HG02870 (cell line): Measurements from ENCODE around the gene PPAN.

Experiments used
- ATAC-seq: cut with Tn5 transposase; IDR thresholded peaks from one replicate; pipeline ENCODE4 v1.9.1; 2021; ENCODE audit warnings: mild to moderate bottlenecking, moderate library complexity; ENCODE audit not compliant: unreplicated experiment

Gene PPAN

DNA sequence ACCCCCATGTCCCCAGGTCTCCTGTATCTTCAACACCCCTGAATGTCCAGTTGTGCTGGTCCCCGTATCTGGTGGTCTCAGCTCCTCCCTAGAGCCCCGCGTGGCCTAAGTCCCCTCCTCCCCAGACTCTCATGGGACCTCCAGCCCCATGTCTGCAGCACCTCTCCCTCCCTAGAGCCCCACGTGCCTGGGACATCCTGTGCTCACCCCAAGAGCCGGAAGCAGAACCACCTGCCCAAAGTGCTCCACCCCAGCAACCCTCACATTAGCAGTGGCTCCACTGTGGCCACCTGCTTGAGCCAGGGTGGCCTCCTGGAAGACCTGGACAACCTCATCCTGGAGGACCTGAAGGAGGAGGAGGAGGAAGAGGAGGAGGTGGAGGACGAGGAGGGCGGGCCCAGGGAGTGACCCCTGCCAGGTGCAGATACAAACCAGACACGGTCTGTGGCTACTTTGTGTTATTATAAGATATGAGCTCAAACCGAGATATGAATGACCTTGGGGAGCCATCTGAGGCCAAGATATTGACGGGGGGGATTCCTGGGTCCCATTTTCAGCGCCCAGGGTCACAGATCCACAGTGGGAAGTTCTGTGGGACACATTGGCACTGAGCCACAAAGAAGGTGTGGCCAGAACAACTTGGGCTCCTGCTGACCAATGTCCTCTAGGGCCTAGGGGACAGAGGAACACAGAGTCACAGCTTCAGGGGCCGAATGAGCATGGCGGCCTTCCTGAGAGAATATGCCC is 14.1 kb upstream of the PPAN start:
- ATAC-seq: no peak

- no peak for ATAC-seq
Observed at GRCh38 chr19:10092648-10093294, 13.4 kb upstream of the PPAN start.

GRCh38 chr19:10093295-10094186 is 12.6 kb upstream of the PPAN start:
- no peak for ATAC-seq

DNA sequence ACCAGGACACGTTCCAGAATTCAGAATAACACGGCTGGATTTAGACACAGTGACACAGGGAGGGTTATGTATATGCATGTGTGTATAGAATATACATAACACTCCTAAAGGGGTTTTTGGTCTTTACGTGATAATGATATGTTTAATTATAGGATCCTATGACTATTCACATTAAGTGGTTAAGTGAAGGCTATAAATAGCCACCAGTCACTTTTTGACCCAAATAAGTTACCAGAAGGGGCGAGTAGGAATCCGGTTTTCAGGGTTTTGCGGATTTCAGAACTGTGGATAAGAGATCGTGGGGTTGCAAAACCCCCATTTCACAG is 10.6 kb upstream of the PPAN start:
- ATAC-seq: no peak

- peak; percentile 70 for ATAC-seq
Observed at GRCh38 chr19:10095948-10096614, 10.1 kb upstream of the PPAN start.

DNA sequence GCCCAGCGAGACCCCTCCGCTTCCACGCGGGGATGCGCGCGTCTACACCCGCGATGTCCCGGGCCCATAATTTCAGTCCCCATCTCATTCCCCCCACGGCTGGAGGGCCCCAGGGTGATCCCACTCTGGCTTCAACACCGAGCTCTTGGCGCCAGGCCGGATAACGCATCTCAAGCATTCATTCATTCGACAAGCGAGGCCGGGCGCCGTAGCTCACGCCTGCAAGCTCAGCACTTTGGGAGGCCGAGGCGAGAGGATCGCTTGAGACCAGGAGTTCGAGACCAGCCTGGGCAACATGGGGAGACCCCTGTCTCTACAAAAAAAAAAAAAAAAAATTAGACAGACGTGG is 9.6 kb upstream of the PPAN start:
- ATAC-seq: no peak

GRCh38 chr19:10100163-10100785 is 5.9 kb upstream of the PPAN start:
- no peak for ATAC-seq

DNA sequence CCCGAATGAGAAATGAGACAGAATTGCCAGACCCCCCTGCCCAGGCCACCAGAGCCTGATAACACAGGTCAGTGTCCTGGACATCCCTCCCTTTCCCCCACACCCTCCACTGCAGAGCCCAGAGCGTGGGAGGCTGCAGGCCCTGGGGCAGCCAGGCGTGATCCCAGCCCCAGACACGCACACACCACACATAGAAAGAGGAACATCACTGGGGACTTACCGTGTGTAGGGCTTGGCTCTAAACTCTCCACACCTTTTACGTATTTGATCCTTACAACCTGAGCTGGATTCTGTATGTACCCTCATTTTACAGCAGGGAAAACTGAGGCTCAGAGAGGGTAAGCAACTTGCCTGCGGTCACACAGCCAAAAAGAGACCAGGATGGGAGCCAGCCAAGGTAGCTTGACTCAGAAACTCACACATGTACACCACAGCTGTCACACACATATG is 3.4 kb upstream of the PPAN start:
- peak; percentile 32 for ATAC-seq

DNA sequence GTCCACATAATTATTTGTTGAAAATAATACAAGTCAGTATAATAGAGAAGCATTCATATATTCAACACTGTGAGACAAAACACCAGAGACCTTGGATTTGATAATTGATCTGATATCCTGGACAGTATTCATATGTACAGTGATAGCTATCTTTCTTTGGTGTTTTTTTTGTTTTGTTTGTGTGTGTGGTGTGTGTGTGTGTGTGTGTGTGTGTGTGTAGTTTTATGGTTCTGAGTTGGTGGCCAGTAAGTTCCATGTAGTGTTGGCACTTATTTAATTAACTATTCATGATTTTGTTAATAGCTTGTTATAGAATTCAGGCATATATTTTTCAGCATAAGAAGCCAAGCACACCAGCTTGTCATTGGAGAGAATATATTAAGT is 2.0 kb upstream of the PPAN start:
- ATAC-seq: no peak

GRCh38 chr19:10104665-10105508 is 1.3 kb upstream of the PPAN start:
- ATAC-seq: peak; percentile 33

DNA sequence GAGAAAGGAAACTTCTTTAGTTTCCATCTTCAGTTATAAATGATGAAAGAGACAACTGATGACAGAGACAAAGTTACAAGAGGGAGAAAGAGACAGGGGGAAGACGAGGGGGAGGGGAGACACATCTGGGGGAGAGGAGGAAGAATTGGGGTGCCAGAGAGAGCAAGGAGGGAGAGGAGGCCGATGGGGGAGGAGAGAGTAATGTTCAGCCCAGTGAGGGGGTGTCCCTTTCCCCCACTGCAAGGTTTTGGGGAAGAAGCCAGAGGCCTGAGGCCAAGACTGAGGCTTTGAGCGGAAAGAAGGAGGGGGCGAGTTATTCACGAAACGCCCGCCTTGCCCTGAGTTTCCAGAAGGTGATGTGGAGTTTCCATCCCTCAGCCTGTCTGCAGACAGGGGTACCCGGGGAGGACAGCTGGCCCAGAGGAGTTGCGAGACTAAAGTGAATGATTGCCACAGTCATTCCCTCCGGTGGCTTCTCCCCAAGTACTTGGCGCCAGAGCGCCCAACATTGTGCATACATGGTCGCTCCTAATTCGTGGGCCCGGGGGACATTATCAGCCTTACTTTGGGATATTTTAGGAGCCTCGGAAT is 558 bp upstream of the PPAN start:
- ATAC-seq: peak; percentile 22

DNA sequence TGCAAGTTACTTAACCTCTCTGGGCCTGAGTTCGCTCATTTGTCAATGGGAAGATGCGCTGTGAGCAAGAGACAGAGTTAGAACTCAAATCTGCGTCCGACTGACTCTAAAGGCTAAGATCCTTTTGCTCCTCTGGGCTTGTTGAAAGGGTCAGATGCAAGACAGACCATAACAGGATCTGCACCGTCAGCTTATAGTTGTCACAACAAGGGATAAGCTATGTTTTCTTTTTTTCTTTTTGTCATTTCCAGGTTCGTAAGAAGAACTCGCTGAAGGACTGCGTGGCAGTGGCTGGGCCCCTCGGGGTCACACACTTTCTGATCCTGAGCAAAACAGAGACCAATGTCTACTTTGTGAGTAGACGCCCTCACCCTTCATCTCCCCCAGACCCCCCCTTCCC is 1.1 kb downstream of the PPAN start:
- no peak for ATAC-seq

GRCh38 chr19:10107817-10108367 is 1.7 kb downstream of the PPAN start:
- no peak for ATAC-seq

GRCh38 chr19:10109528-10109927 is 3.4 kb downstream of the PPAN start:
- no peak for ATAC-seq

DNA sequence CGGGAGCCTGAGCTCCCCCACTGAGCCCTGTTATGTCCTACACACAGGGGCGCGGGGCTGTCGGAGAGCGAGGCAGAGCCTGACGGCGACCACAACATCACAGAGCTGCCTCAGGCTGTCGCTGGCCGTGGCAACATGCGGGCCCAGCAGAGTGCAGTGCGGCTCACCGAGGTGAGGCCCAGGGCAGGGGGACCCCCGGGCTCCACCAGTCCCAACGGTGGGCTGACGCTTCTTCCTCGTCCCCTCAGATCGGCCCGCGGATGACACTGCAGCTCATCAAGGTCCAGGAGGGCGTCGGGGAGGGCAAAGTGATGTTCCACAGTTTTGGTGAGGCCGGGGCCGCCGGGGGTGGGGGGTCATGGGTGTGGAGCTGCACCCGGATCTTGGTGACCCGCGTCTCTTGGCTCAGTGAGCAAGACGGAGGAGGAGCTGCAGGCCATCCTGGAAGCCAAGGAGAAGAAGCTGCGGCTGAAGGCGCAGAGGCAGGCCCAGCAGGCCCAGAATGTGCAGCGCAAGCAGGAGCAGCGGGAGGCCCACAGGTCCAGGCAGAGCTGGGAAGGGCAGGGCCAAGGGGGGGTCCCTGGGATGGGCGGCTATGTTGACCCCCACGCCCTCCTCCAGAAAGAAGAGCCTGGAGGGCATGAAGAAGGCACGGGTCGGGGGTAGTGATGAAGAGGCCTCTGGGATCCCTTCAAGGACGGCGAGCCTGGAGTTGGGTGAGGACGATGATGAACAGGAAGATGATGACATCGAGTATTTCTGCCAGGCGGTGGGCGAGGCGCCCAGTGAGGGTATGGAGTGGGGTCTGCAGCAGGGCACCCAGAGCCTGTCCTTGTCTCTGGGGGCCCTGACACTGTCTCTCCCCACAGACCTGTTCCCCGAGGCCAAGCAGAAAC is 4.2 kb downstream of the PPAN start:
- ATAC-seq: no peak

DNA sequence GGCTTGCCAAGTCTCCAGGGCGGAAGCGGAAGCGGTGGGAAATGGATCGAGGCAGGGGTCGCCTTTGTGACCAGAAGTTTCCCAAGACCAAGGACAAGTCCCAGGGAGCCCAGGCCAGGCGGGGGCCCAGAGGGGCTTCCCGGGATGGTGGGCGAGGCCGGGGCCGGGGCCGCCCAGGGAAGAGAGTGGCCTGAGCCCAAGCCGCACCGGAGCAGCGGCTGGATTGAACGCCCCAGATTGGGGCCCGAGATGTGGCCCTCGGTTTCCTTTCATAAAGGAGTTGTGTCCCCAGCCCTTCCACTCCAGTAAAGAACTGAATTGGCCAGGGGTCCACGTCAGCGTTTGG is 4.8 kb downstream of the PPAN start:
- no peak for ATAC-seq

GRCh38 chr19:10111405-10111811 is 5.2 kb downstream of the PPAN start, which contains the start of gene P2RY11:
Gene P2RY11 (plus strand): TSS chr19:10111693. CDS start chr19:10111722, 29 bp downstream.
- no peak for ATAC-seq

DNA sequence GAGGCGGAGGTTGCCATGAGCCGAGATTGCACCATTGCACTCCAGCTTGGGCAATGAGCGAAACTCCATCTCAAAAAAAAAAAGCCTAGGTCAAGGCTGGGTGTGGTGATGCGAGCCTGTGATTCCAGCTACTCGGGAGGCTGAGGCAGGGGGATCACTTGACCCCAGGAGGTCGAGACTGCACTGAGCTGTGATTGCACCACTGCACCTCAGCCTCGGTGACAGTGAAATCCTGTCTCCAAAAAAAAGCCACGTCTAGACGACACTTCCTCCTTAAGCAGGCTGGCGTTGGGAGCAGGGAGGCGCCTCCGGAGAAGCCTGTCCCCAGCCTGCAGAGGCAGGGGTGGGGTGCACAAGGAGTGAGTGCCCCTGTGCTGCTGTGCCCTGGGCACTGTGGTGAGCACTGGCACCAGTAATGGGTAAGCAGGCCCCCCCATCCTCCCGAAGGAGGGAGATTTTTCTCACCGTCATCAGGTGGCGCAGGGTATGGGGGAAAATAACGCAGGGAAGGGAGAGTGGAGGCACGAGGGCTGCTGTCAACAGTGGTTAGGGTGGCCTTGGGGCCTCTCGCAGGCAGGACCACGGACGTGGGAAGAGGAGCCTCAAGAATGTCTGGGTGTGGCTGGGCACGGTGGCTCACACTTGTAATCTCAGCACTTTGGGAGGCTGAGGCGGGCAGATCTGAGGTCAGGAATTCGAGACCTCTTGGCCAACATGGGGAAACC is 6.0 kb downstream of the PPAN start:
- no peak for ATAC-seq
